OCI-LY3 (cell line): Measurements from ENCODE around the gene STAP2.
"Not testable (repeated sequence)": the region's sequence is repeated elsewhere in the genome, so short reads cannot be mapped to it uniquely, and the experiment has no call there.

Source experiments
- H2AFZ ChIP-seq: fragments of 200-600, 300-600 bp; shearing (Covaris generic); 2 replicates; pipeline ENCODE4 v1.6.0; 2014; ENCODE audit warnings: antibody characterized with exemption, low read depth, low read length
- H3K27ac ChIP-seq: fragments of 200-600, 300-600 bp; sonication (generic); 2 replicates; pipeline ENCODE4 v1.5.1; 2014; ENCODE audit warnings: mild to moderate bottlenecking, low read length, moderate library complexity, mixed read lengths
- H3K27me3 ChIP-seq: fragments of 200-600, 300-600 bp; sonication (generic); 2 replicates; pipeline ENCODE4 v1.6.1; 2014; ENCODE audit warnings: low read depth, low read length, mixed read lengths
- H3K36me3 ChIP-seq: fragments of 200-600, 300-600 bp; sonication (generic); replicated peaks from 2 replicates; pipeline ENCODE3; 2014; ENCODE audit warnings: low read depth, low read length, mixed read lengths
- H3K4me1 ChIP-seq: fragments of 300-600, 200-600 bp; sonication (generic); 2 replicates; pipeline ENCODE4 v1.6.1; 2014; ENCODE audit warnings: low read length, mixed read lengths
- H3K4me2 ChIP-seq: fragments of 200-600, 300-600 bp; sonication (generic); 2 replicates; pipeline ENCODE4 v1.6.1; 2014; ENCODE audit warnings: low read length, mixed read lengths
- H3K4me3 ChIP-seq: fragments of 300-600, 200-600 bp; sonication (generic); 2 replicates; pipeline ENCODE4 v1.5.1; 2014; ENCODE audit warnings: antibody characterized with exemption, mild to moderate bottlenecking, low read length, moderate library complexity
- H3K79me2 ChIP-seq: fragments of 300-600, 200-600 bp; shearing (Covaris generic); 2 replicates; pipeline ENCODE4 v1.6.1; 2014; ENCODE audit warnings: mild to moderate bottlenecking, low read length, mixed read lengths
- H3K9ac ChIP-seq: fragments of 300-600, 200-600 bp; shearing (Covaris generic); 2 replicates; pipeline ENCODE4 v1.6.0; 2014; ENCODE audit warnings: mild to moderate bottlenecking, low read length, moderate library complexity
- H3K9me3 ChIP-seq: fragments of 200-600, 300-600 bp; shearing (Covaris generic); 2 replicates; pipeline ENCODE4 v1.6.1; 2014; ENCODE audit warnings: low read length, mixed read lengths; ENCODE audit not compliant: insufficient read depth
- H4K20me1 ChIP-seq: fragments of 200-600, 300-600 bp; sonication (generic); 2 replicates; pipeline ENCODE4 v1.6.1; 2016; ENCODE audit warnings: low read length, mixed read lengths; ENCODE audit not compliant: insufficient read depth
- EZH2phosphoT487 ChIP-seq: fragments of 200-600 bp; shearing (Covaris generic); IDR thresholded peaks from 2 replicates; pipeline ENCODE4 v1.6.1; 2018; ENCODE audit warnings: antibody characterized with exemption, mixed run types, low read depth
- TF ChIP-seq, protein P1 (sequence below): fragments of 200-600, 300-600 bp; sonication (generic); IDR thresholded peaks from 2 replicates; pipeline ENCODE4 v1.5.1; 2014; ENCODE audit warnings: antibody characterized with exemption, low read length, low read depth

STAP2 gene

DNA sequence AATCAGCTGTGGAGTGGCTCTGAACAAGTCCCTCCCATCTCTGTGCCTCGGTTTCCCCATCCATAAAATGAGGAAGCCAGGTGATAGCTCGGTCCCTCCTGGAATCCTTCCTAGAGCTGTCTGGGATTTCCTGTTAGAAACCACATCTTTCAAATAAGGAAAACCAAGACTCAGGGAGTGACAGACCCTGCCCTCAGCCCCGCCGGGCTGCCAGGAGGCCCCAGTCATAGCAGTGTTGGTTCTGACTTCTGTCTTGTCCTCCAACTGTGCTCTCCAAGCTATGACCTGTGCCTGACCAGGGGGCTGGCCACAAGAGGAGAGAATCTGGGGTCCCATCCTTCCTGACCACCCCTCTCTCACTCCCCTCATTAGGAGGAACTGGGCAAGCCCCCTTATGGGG lies 60.6 kb downstream of the STAP2 start:
- no peak overlapping the region for H2AFZ ChIP-seq

DNA sequence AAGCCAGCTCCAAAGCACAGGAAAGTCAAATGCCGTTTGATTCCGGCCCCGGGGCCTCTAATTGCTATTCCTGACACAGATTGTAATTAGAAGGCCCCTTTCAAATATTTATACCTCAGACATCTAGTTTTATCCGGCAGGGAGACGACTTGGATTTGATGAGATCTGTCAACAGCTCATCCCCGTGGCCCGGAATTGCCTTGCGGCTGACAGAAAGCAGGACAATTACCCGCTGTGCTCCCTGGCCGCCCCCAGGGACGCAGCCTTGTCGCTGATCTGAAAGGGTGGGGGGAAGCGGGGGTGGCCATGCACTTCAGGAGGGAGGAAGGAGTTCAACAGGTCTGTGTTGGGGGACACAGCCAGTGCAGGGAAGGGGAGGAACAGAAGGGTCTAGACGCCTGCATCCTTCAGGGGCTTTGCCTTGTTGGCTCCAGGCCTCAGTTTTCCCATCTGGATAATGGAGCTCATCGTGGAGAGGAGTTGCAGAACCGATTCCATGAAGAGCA lies 61.4 kb downstream of the STAP2 start:
- H3K27me3 ChIP-seq, result 0 out of 2 replicates have a peak, but pooled peaks cover 2% of the 10 kb centered on the region
- no peak overlapping the region for H2AFZ ChIP-seq
- no peak for TF ChIP-seq EZH2phosphoT487
- TF ChIP-seq, protein P1, sequence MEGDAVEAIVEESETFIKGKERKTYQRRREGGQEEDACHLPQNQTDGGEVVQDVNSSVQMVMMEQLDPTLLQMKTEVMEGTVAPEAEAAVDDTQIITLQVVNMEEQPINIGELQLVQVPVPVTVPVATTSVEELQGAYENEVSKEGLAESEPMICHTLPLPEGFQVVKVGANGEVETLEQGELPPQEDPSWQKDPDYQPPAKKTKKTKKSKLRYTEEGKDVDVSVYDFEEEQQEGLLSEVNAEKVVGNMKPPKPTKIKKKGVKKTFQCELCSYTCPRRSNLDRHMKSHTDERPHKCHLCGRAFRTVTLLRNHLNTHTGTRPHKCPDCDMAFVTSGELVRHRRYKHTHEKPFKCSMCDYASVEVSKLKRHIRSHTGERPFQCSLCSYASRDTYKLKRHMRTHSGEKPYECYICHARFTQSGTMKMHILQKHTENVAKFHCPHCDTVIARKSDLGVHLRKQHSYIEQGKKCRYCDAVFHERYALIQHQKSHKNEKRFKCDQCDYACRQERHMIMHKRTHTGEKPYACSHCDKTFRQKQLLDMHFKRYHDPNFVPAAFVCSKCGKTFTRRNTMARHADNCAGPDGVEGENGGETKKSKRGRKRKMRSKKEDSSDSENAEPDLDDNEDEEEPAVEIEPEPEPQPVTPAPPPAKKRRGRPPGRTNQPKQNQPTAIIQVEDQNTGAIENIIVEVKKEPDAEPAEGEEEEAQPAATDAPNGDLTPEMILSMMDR, result no peak
- no peaks in the 10 kb centered on the region for H4K20me1 ChIP-seq
- H3K9me3 ChIP-seq, result no peaks in the 10 kb centered on the region
- no peak overlapping the region for H3K9ac ChIP-seq
- H3K27ac ChIP-seq, result no peak overlapping the region
- H3K4me3 ChIP-seq, result no peak overlapping the region
- no peaks in the 10 kb centered on the region for H3K36me3 ChIP-seq
- no peak overlapping the region for H3K4me2 ChIP-seq
- peaks cover 4% of the 10 kb centered on the region; the same call in 1 of the 2 replicates for H3K4me1 ChIP-seq
- no peaks in the 10 kb centered on the region for H3K79me2 ChIP-seq

More for the DNA sequence above, 60.6 kb downstream of the STAP2 start:
- no peaks in the 10 kb centered on the region for H4K20me1 ChIP-seq
- H3K9me3 ChIP-seq, result no peaks in the 10 kb centered on the region
- H3K27ac ChIP-seq, result no peak overlapping the region
- H3K9ac ChIP-seq, result no peak overlapping the region
- no peaks in the 10 kb centered on the region for H3K36me3 ChIP-seq
- H3K27me3 ChIP-seq, result 0 out of 2 replicates have a peak, but pooled peaks cover 2% of the 10 kb centered on the region
- TF ChIP-seq, protein P1, result no peak
- no peak for TF ChIP-seq EZH2phosphoT487
- no peaks in the 10 kb centered on the region for H3K79me2 ChIP-seq
- peaks cover 4% of the 10 kb centered on the region; the same call in 1 of the 2 replicates for H3K4me1 ChIP-seq
- H3K4me3 ChIP-seq, result no peak overlapping the region
- no peak overlapping the region for H3K4me2 ChIP-seq

DNA sequence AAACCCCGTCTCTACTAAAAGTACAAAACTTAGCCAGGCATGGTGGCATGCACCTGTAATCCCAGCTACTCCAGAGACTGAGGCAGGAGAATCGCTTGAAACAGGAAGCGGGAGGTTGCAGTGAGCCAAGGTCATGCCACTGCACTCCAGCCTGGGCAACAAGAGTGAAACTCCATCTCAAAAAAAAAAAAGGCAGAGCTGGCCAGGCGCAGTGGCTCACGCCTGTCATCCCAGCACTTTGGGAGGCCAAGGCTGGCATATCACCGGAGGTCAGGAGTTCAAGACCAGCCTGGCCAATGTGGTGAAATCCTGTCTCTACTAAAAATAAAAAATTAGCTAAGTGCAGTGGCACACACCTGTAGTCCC lies 64.3 kb downstream of the STAP2 start:
- H3K9me3 ChIP-seq, H2AFZ ChIP-seq, H3K4me2 ChIP-seq, H3K36me3 ChIP-seq, H4K20me1 ChIP-seq, H3K27me3 ChIP-seq, H3K4me1 ChIP-seq, H3K79me2 ChIP-seq, H3K4me3 ChIP-seq, H3K9ac ChIP-seq, H3K27ac ChIP-seq: not testable (repeated sequence)
